HL-60 (cell line): ENCODE measurements around the gene WWP2.

Source experiments
- DNase-seq, 2 experiments: peaks; one replicate each; pipeline ENCODE4 v3.0.0-alpha.2; 2010 to 2020; ENCODE audit warnings: low read depth in 1 of 2, low spot score in 1 of 2
- H3K27ac ChIP-seq: fragments of 250-450 bp; sonication (Bioruptor Pico); replicated peaks from 2 replicates; pipeline ENCODE4 v1.5.1; 2020; ENCODE audit warnings: mild to moderate bottlenecking, moderate library complexity
- H3K27me3 ChIP-seq: fragments of 250-450 bp; sonication (Bioruptor Pico); 2 replicates; pipeline ENCODE4 v1.5.1; 2021; ENCODE audit warnings: mild to moderate bottlenecking, moderate library complexity; ENCODE audit not compliant: insufficient read depth, poor library complexity, severe bottlenecking
- H3K4me3 ChIP-seq: replicated peaks from 2 replicates; pipeline ENCODE4 v1.5.1; 2011; ENCODE audit warnings: mild to moderate bottlenecking, control low read depth, low read length; ENCODE audit not compliant: insufficient read depth
- CTCF ChIP-seq: IDR thresholded peaks from one replicate; pipeline ENCODE4 v1.5.1; 2011; ENCODE audit warnings: low read length, control low read depth, inconsistent platforms; ENCODE audit not compliant: insufficient read depth
- GABPA ChIP-seq: IDR thresholded peaks from 2 replicates; pipeline ENCODE4 v1.6.1; 2012; ENCODE audit warnings: low read depth
- POLR2AphosphoS5 ChIP-seq: IDR thresholded peaks from 2 replicates; pipeline ENCODE4 v1.6.1; 2012; ENCODE audit warnings: low read depth
- REST ChIP-seq: IDR thresholded peaks from 2 replicates; pipeline ENCODE4 v1.6.1; 2012; ENCODE audit warnings: low read depth; ENCODE audit not compliant: insufficient replicate concordance
- SPI1 ChIP-seq: IDR thresholded peaks from 2 replicates; pipeline ENCODE4 v1.6.1; 2012; ENCODE audit warnings: low read depth, mild to moderate bottlenecking, borderline replicate concordance

WWP2 gene

GRCh38 chr16:69793526-69793925 is 31.4 kb downstream of the WWP2 start:
- Histone ChIP-seq H3K27ac (no peak overlapping the region), H3K27me3 (no peaks in the 10 kb centered on the region), H3K4me3 (no peak overlapping the region)
- TF ChIP-seq POLR2AphosphoS5 (no peak), REST (no peak), SPI1 (peak; percentile 41; the same call in 1 of the 2 replicates), GABPA (no peak)
- no peak for DNase-seq

GRCh38 chr16:69794486-69794885 is 32.4 kb downstream of the WWP2 start:
- DNase-seq = no peak
- Histone ChIP-seq H3K4me3 (no peak overlapping the region), H3K27me3 (no peaks in the 10 kb centered on the region), H3K27ac (no peak overlapping the region)
- TF ChIP-seq GABPA (no peak), CTCF (no peak), POLR2AphosphoS5 (no peak), SPI1 (no peak), REST (no peak)

GRCh38 chr16:69796285-69797118 is 34.4 kb downstream of the WWP2 start:
- no peaks in the 10 kb centered on the region for H3K27me3 ChIP-seq
- no peak overlapping the region for H3K4me3 ChIP-seq
- TF ChIP-seq GABPA (no peak), CTCF (peak; percentile 86), REST (no peak)
- H3K27ac ChIP-seq = no peak overlapping the region
- peak in 1 of 2 experiments; percentile 29 for DNase-seq
